ENCODE results near the gene CREB3L1.

DNA sequence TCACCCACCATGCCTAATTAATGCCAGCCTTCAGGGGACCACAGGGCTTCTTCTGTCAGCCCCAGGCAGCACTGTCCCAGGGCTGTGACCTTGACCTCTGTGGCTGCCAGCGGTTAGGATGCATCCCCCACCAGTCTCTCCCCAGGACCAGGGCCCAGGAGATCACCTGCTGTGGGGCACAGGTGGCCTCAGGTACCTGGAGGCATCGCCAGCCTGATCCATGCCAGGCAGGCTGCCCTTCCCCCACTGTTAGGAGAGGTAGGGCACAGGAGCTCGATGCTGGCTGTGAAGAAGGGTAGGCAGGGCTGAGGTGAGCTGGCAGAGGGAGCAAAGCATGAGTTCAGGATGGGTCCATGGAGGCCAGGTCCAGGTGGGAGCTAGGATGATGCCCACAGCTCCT is 87.3 kb downstream of the CREB3L1 start:
- TF ChIP-seq, protein P1, sequence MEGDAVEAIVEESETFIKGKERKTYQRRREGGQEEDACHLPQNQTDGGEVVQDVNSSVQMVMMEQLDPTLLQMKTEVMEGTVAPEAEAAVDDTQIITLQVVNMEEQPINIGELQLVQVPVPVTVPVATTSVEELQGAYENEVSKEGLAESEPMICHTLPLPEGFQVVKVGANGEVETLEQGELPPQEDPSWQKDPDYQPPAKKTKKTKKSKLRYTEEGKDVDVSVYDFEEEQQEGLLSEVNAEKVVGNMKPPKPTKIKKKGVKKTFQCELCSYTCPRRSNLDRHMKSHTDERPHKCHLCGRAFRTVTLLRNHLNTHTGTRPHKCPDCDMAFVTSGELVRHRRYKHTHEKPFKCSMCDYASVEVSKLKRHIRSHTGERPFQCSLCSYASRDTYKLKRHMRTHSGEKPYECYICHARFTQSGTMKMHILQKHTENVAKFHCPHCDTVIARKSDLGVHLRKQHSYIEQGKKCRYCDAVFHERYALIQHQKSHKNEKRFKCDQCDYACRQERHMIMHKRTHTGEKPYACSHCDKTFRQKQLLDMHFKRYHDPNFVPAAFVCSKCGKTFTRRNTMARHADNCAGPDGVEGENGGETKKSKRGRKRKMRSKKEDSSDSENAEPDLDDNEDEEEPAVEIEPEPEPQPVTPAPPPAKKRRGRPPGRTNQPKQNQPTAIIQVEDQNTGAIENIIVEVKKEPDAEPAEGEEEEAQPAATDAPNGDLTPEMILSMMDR (IDR thresholded peaks at IDR 0.05; ENCODE audit: extremely low read depth in 1 of 2, insufficient read depth in 1 of 2, low read depth in 1 of 2, low read length in 2 of 2), result no peak
- TF ChIP-seq POLR2AphosphoS5 (IDR thresholded peaks at IDR 0.05; ENCODE audit: insufficient read depth, low read depth, low read length) (no peak), FOS (IDR thresholded peaks at IDR 0.05; ENCODE audit: borderline replicate concordance, insufficient read depth, low read length) (no peak), POLR2A (IDR thresholded peaks at IDR 0.05; ENCODE audit: low read depth, low read length) (no peak)

All from endothelial cell of umbilical vein (primary cell).